Keratinocyte (primary cell): ENCODE data around the gene TRUB1. TPM values are rescaled to one million over a fixed set of nuclear protein-coding genes. Genes with fewer than 3 reads are reported as not detected.

Experiments used
- DNase-seq: peaks from one replicate; pipeline ENCODE4 v3.0.0-alpha.2; 2011; ENCODE audit warnings: low read depth, missing footprints, low spot score
- FAIRE-seq: peaks from 2 replicates; lab custom pipeline; 2011; peaks lifted over from hg19 to GRCh38; lab: Jason Lieb, UNC
- H2AFZ ChIP-seq: 2 replicates; pipeline ENCODE4 v1.6.0; 2012; ENCODE audit warnings: low read length, control low read depth, inconsistent platforms; ENCODE audit not compliant: control insufficient read depth
- H3K27ac ChIP-seq: 2 replicates; pipeline ENCODE4 v1.5.1; 2011; ENCODE audit warnings: low read length; ENCODE audit not compliant: control insufficient read depth, insufficient read depth
- H3K27me3 ChIP-seq: 3 replicates; pipeline ENCODE4 v1.6.0; 2011; ENCODE audit warnings: low read length; ENCODE audit not compliant: control insufficient read depth, insufficient read depth; ENCODE audit errors: extremely low read depth
- H3K36me3 ChIP-seq, 2 experiments: 2 replicates in 1 of 2; 3 replicates in 1 of 2; pipeline ENCODE4 v1.5.1; 2011; ENCODE audit warnings: low read length in 2 of 2, mild to moderate bottlenecking in 1 of 2; ENCODE audit not compliant: control insufficient read depth in 2 of 2, insufficient read depth in 2 of 2; ENCODE audit errors: extremely low read depth in 1 of 2
- H3K4me1 ChIP-seq: 3 replicates; pipeline ENCODE4 v1.5.1; 2011; ENCODE audit warnings: low read length; ENCODE audit not compliant: control insufficient read depth, insufficient read depth; ENCODE audit errors: extremely low read depth
- H3K4me2 ChIP-seq: 3 replicates; pipeline ENCODE4 v1.6.0; 2011; ENCODE audit warnings: low read depth, low read length; ENCODE audit not compliant: control insufficient read depth, insufficient read depth; ENCODE audit errors: extremely low read depth
- H3K4me3 ChIP-seq, 3 experiments: fragments of 200-600 bp in 1 of 3; sonication (generic) in 1 of 3; 2 replicates in 2 of 3; 3 replicates in 1 of 3; pipeline ENCODE4 v1.5.1; 2011 to 2016; ENCODE audit warnings: low read length in 3 of 3, mild to moderate bottlenecking in 3 of 3, control low read depth in 2 of 3, inconsistent platforms in 1 of 3, low read depth in 1 of 3, mixed read lengths in 1 of 3, mixed run types in 1 of 3, moderate library complexity in 1 of 3; ENCODE audit not compliant: control insufficient read depth in 2 of 3, insufficient read depth in 2 of 3; ENCODE audit errors: extremely low read depth in 1 of 3
- H3K79me2 ChIP-seq: 2 replicates; pipeline ENCODE4 v1.6.0; 2012; ENCODE audit warnings: low read length; ENCODE audit not compliant: control insufficient read depth, insufficient read depth
- H3K9ac ChIP-seq: 3 replicates; pipeline ENCODE4 v1.6.0; 2011; ENCODE audit warnings: low read length; ENCODE audit not compliant: control insufficient read depth, insufficient read depth; ENCODE audit errors: extremely low read depth
- H3K9me1 ChIP-seq: 3 replicates; pipeline ENCODE4 v1.6.0; 2011; ENCODE audit warnings: low read length; ENCODE audit not compliant: control insufficient read depth, insufficient read depth; ENCODE audit errors: extremely low read depth
- H3K9me3 ChIP-seq: 2 replicates; pipeline ENCODE4 v1.5.1; 2012; ENCODE audit warnings: low read depth, low read length; ENCODE audit not compliant: control insufficient read depth
- H4K20me1 ChIP-seq: 3 replicates; pipeline ENCODE4 v1.6.0; 2011; ENCODE audit warnings: low read length; ENCODE audit not compliant: control insufficient read depth, insufficient read depth; ENCODE audit errors: extremely low read depth
- EZH2 ChIP-seq: IDR thresholded peaks from one replicate; pipeline ENCODE4 v1.6.1; 2012; ENCODE audit warnings: inconsistent platforms, mild to moderate bottlenecking, low read length, moderate library complexity
- dilution Hi-C: fragments of 300-500 bp; cut with MboI; formaldehyde crosslinking; loops from one replicate; pipeline ENCODE4 v1.7.0; 2020; ENCODE audit warnings: low sequenced_read_pairs; ENCODE audit not compliant: extremely low pct_ligation_motif_present
- polyA plus RNA-seq, 5 experiments: library from polyadenylated mRNA; depleted of rRNA in 3 of 5; stranded (reverse) in 3 of 5; stranded (forward) in 1 of 5; unstranded in 1 of 5; fragments of >200 nt; gene quantifications; 1 replicate in 1 of 5; 2 replicates in 3 of 5; 3 replicates in 1 of 5; pipeline versions ENCODE4 v1.2.1 to v1.2.3, GENCODE V29; 2011 to 2012; ENCODE audit warnings: missing spikeins in 2 of 5, low read depth in 1 of 5, low replicate concordance in 1 of 5
- TF ChIP-seq, protein P1 (sequence below), 3 experiments: IDR thresholded peaks in 1 of 3; conservative IDR thresholded peaks in 1 of 3; optimal IDR thresholded peaks in 1 of 3; 2 replicates in 2 of 3; 3 replicates in 1 of 3; pipeline versions ENCODE3 to v1.5.1; 2011; ENCODE audit warnings: low read length in 3 of 3, mild to moderate bottlenecking in 3 of 3, moderate library complexity in 2 of 3, control low read depth in 1 of 3, inconsistent platforms in 1 of 3; ENCODE audit not compliant: insufficient read depth in 2 of 3; ENCODE audit errors: extremely low read depth in 1 of 3

Gene TRUB1
- polyA plus RNA-seq, 1 donor (not counting 4 experiments of a cell fraction or from before 2014, with no cell fraction given) = 20.5 TPM

GRCh38 chr10:115005771-115006170, 67.8 kb downstream of the TRUB1 start:
- Histone ChIP-seq H4K20me1 (no peaks in the 10 kb centered on the region), H3K9me3 (no peaks in the 10 kb centered on the region), H3K9me1 (no peaks in the 10 kb centered on the region), H3K4me2 (no peak overlapping the region), H2AFZ (no peak overlapping the region), H3K79me2 (no peaks in the 10 kb centered on the region), H3K9ac (no peak overlapping the region), H3K4me3 (no peak overlapping the region), H3K27ac (no peak overlapping the region), H3K36me3 (no peaks in the 10 kb centered on the region), H3K27me3 (no peaks in the 10 kb centered on the region), H3K4me1 (no peaks in the 10 kb centered on the region)
- TF ChIP-seq, protein P1, sequence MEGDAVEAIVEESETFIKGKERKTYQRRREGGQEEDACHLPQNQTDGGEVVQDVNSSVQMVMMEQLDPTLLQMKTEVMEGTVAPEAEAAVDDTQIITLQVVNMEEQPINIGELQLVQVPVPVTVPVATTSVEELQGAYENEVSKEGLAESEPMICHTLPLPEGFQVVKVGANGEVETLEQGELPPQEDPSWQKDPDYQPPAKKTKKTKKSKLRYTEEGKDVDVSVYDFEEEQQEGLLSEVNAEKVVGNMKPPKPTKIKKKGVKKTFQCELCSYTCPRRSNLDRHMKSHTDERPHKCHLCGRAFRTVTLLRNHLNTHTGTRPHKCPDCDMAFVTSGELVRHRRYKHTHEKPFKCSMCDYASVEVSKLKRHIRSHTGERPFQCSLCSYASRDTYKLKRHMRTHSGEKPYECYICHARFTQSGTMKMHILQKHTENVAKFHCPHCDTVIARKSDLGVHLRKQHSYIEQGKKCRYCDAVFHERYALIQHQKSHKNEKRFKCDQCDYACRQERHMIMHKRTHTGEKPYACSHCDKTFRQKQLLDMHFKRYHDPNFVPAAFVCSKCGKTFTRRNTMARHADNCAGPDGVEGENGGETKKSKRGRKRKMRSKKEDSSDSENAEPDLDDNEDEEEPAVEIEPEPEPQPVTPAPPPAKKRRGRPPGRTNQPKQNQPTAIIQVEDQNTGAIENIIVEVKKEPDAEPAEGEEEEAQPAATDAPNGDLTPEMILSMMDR (optimal IDR thresholded peaks at IDR 0.05 in 1 of 3, IDR thresholded peaks at IDR 0.05 in 1 of 3, conservative IDR thresholded peaks at IDR 0.05 in 1 of 3; ENCODE audit: extremely low read depth in 1 of 3, insufficient read depth in 2 of 3, low read length in 3 of 3) = no peak
- no peak for TF ChIP-seq EZH2
- dilution Hi-C loops = no loop called here
- FAIRE-seq = no peak
- no peak for DNase-seq

GRCh38 chr10:115018185-115018931, 80.4 kb downstream of the TRUB1 start:
- DNase-seq = no peak

More at GRCh38 chr10:115018185-115018931, 80.4 kb downstream of the TRUB1 start:
- H3K4me1 ChIP-seq = no peaks in the 10 kb centered on the region
- no peak for FAIRE-seq
- no peaks in the 10 kb centered on the region for H4K20me1 ChIP-seq
- TF ChIP-seq, protein P1 (optimal IDR thresholded peaks at IDR 0.05 in 1 of 3, IDR thresholded peaks at IDR 0.05 in 1 of 3, conservative IDR thresholded peaks at IDR 0.05 in 1 of 3; ENCODE audit: extremely low read depth in 1 of 3, insufficient read depth in 2 of 3, low read length in 3 of 3) = no peak
- TF ChIP-seq EZH2 = no peak
- no peaks in the 10 kb centered on the region for H3K9me1 ChIP-seq
- dilution Hi-C loops = no loop called here
- H3K36me3 ChIP-seq = no peaks in the 10 kb centered on the region
- H3K9me3 ChIP-seq = no peaks in the 10 kb centered on the region
- H3K4me2 ChIP-seq = no peak overlapping the region
- H3K27ac ChIP-seq = no peak overlapping the region
- no peaks in the 10 kb centered on the region for H3K79me2 ChIP-seq
- no peak overlapping the region for H2AFZ ChIP-seq
- no peak overlapping the region for H3K9ac ChIP-seq
- no peak overlapping the region for H3K4me3 ChIP-seq
- H3K27me3 ChIP-seq = no peaks in the 10 kb centered on the region
